ES-I3 (cell line): ENCODE results near the gene CYP3A4.
"Not testable (repeated sequence)": the region's sequence is repeated elsewhere in the genome, so short reads cannot be mapped to it uniquely, and the experiment has no call there.

ENCODE experiments used
- H3K36me3 ChIP-seq: 2 replicates; pipeline ENCODE4 v1.6.1; 2013; ENCODE audit warnings: mild to moderate bottlenecking, low read length, control low read depth, moderate library complexity; ENCODE audit not compliant: insufficient read depth
- H3K4me1 ChIP-seq: 2 replicates; pipeline ENCODE4 v1.6.1; 2013; ENCODE audit warnings: mild to moderate bottlenecking, control low read depth, low read length; ENCODE audit not compliant: insufficient read depth
- H3K9ac ChIP-seq: 2 replicates; pipeline ENCODE4 v1.6.1; 2013; ENCODE audit warnings: low read depth, mild to moderate bottlenecking, low read length, moderate library complexity
- H3K9me3 ChIP-seq: 2 replicates; pipeline ENCODE4 v1.6.1; 2013; ENCODE audit warnings: mild to moderate bottlenecking, low read length, moderate library complexity; ENCODE audit not compliant: control insufficient read depth, insufficient read depth

The CYP3A4 gene

GRCh38 chr7:99752356-99752755, 31.6 kb downstream of the CYP3A4 start:
- peaks cover 4% of the 10 kb centered on the region; the same call in 1 of the 2 replicates for H3K4me1 ChIP-seq
- no peak overlapping the region for H3K9ac ChIP-seq

GRCh38 chr7:99751322-99752052, 32.5 kb downstream of the CYP3A4 start:
- H3K4me1 ChIP-seq, H3K36me3 ChIP-seq, H3K9me3 ChIP-seq, H3K9ac ChIP-seq: not testable (repeated sequence)

More at GRCh38 chr7:99752356-99752755, 31.6 kb downstream of the CYP3A4 start:
- Histone ChIP-seq H3K9me3 (no peaks in the 10 kb centered on the region), H3K36me3 (no peaks in the 10 kb centered on the region)

GRCh38 chr7:99748846-99749579, 35.0 kb downstream of the CYP3A4 start:
- peaks cover 4% of the 10 kb centered on the region; the same call in 1 of the 2 replicates for H3K4me1 ChIP-seq
- H3K9ac ChIP-seq, result no peak overlapping the region
- H3K36me3 ChIP-seq, result no peaks in the 10 kb centered on the region
- H3K9me3 ChIP-seq, result no peaks in the 10 kb centered on the region

DNA sequence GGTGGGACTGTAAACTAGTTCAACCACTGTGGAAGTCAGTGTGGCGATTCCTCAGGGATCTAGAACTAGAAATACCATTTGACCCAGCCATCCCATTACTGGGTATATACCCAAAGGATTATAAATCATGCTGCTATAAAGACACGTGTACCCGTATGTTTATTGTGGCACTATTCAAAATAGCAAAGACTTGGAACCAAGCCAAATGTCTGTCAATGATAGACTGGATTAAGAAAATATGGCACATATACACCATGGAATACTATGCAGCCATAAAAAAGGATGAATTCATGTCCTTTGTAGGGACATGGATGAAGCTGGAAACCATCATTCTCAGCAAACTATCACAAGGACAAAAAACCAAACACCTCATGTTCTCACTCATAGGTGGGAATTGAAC, 37.1 kb downstream of the CYP3A4 start:
- not testable (repeated sequence) for H3K9me3 ChIP-seq, H3K4me1 ChIP-seq, H3K9ac ChIP-seq, H3K36me3 ChIP-seq

DNA sequence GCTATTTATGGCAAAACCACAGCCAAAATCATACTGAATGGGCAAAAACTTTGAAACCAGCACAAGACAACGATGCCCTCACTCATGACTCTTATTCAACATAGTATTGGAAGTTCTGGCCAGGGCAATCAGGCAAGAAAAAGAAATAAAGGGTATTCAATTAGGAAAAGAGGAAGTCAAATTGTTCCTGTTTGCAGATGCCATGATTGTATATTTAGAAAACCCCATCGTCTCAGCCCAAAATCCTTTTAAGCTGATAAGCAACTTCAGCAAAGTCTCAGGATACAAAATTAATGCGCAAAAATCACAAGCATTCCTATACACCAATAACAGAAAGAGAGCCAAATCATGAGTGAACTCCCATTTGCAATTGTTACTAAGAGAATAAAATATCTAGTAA, 38.6 kb downstream of the CYP3A4 start:
- H3K4me1 ChIP-seq, H3K9ac ChIP-seq, H3K36me3 ChIP-seq, H3K9me3 ChIP-seq: not testable (repeated sequence)

DNA sequence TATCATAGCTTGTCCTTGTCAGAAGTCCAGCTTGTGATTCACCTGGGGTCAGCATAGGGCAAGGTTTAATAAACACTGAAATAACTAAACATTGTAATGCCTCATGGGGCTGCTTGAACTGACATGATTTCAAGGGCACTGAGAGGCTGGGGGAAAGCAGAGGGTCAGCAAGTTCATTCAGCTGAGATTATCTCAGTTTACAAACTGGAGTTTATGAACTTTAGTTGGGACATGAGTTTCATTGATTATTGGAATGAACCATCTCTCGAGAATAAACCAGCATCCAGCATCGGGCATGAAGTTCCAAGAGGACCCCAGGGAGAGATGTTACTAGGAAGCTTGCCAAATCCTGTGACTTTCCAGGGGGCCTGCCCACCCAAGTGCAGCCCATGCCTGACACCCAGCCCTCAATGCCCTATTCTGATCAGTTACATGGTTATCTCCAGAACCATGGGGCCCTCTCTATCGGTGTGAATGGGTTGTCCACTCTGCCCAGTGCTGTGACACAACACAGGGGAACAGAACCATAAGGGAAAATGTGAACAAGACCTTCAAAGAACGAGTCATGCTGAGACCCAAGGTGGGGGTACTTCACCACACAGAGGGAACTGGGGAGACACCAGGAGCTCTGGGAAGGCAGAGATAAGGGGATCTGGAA, 41.1 kb downstream of the CYP3A4 start:
- H3K36me3 ChIP-seq, result no peaks in the 10 kb centered on the region

DNA sequence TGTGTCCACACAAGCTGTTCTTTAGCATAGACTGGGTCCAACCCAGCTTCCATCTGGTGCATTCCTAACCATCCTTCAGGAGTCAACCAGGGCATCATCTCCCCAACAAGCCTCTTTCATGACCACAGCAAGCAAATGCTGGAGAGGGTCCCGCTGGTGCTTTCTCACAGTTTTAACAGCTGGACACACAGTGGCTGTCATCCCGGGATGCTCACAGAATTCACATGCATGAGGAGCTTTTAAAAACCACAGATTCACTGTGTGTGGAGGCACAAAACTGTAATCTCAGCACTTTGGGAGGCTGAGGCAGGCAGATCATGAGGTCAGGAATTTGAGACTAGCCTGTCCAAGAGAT, 42.6 kb downstream of the CYP3A4 start:
- Histone ChIP-seq H3K4me1 (0 out of 2 replicates have a peak, but pooled peaks cover 2% of the 10 kb centered on the region), H3K36me3 (no peaks in the 10 kb centered on the region), H3K9ac (no peak overlapping the region), H3K9me3 (no peaks in the 10 kb centered on the region)

More for the DNA sequence above, 41.1 kb downstream of the CYP3A4 start:
- H3K9ac ChIP-seq, result no peak overlapping the region
- 0 out of 2 replicates have a peak, but pooled peaks cover 2% of the 10 kb centered on the region for H3K4me1 ChIP-seq
- H3K9me3 ChIP-seq, result no peaks in the 10 kb centered on the region

- no peaks in the 10 kb centered on the region for H3K9me3 ChIP-seq
- no peaks in the 10 kb centered on the region for H3K36me3 ChIP-seq
- 0 out of 2 replicates have a peak, but pooled peaks cover 2% of the 10 kb centered on the region for H3K4me1 ChIP-seq
- no peak overlapping the region for H3K9ac ChIP-seq
These were observed 43.2 kb downstream of the CYP3A4 start for GRCh38 chr7:99740573-99741440.

DNA sequence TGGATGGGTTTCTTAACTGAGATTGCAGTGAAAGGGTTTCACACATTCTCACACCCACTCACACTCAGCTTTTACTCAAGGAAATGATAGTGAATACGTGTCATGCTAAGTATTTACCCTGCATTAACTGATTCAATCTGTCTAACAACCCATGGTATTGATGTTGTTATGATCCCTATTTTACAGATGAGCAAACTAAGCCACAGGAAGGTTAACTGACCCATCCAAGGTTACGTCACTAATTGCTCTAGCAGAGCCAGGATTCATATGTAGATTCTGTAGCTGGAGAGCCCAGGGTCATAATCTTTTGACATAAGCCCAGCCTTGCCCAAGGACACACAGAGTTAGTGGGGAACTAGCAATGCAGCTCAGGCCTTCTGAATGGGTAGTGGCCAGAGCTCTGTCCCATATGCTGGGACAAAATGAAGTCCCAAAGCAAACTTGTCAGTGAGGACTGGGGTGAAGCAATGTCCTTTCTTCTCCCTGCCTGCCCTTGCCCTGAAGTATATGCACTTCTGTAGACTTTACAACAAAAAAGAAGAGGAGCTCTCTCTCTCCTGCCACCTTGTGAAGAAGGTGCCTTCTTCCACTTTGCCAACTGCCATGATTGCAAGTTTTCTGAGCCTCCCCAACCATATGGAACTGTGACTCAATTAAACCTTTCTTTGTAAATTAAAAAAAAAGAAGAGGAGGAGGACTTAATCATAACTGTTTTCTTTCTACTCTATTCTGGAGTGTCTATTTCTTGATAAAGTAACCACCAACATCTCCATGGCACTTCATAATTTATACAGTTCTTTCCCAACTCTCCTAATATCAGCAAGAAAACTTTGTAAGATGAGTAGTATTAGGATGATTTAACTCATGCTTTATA, 44.0 kb downstream of the CYP3A4 start:
- Histone ChIP-seq H3K9ac (no peak overlapping the region), H3K9me3 (no peaks in the 10 kb centered on the region), H3K36me3 (no peaks in the 10 kb centered on the region), H3K4me1 (0 out of 2 replicates have a peak, but pooled peaks cover 2% of the 10 kb centered on the region)

DNA sequence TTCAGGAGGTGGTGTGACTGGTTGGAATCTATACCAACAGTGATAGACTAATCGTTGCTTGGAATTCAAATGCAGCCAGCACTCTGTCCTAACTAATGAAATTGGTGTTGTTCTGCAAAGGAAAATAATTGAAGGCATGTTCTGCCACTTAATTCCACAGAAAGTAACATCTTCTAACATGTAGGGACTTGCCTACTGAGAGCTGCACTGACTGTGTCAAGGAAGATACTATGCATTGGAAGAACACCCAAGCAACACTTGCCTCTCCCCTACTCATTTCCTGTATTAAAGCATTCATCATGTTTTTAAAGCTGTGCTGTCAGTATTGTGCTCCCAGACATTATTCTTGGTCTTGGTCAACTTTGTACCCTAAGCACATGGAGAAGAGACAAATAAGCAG, 46.3 kb downstream of the CYP3A4 start:
- Histone ChIP-seq H3K9ac (no peak overlapping the region), H3K36me3 (no peaks in the 10 kb centered on the region), H3K4me1 (0 out of 2 replicates have a peak, but pooled peaks cover 2% of the 10 kb centered on the region), H3K9me3 (no peaks in the 10 kb centered on the region)

GRCh38 chr7:99736667-99737066, 47.3 kb downstream of the CYP3A4 start:
- H3K36me3 ChIP-seq, H3K4me1 ChIP-seq, H3K9me3 ChIP-seq, H3K9ac ChIP-seq: not testable (repeated sequence)

DNA sequence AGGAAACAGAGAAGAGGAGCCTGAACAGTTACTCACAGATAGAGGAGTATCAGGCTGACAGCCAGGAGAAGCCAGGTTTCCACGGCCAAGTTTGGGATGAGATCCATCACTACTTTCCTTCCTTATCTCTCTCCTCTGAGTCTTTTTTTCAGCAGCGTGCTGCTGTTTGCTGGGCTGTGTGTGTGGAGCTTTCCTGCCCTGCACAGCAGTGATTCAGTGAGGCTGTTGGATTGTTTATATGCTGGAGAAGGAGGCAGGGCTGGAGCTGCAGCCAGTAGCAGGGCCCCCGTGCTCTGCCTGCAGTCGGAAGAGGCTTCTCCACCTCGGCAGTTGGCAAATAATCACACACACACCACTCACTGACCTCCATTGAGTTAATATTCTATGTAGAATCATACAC, 49.0 kb downstream of the CYP3A4 start, which contains the start of gene CYP3A7:
CYP3A7 (minus strand) TSS at position 210 of the 400 bp plus-strand sequence; CDS start at position 107, 103 bp downstream.
- Histone ChIP-seq H3K36me3 (no peaks in the 10 kb centered on the region), H3K9ac (no peak within 1 kb of the TSS), H3K4me1 (0 out of 2 replicates have a peak, but pooled peaks cover 2% of the 10 kb centered on the region), H3K9me3 (no peaks in the 10 kb centered on the region)

DNA sequence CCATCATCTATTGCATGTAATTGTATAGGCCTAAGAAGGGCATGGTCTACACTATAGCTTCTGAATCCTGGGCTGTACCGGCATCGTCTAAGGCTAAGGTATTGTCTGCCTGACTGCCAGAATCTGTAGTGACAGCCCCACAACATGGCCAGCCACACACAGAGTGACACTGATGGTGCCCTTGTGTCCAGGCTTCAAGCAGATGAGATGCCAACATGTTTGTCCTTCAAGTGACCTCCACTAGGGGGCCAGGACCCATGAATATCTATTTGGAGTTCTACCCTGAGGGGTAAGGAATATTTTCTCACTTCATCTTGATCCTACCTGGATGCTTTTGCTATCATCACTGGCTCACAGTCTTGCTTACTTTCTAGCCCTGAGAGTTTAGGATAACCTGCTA, 50.5 kb downstream of the CYP3A4 start:
- H3K9me3 ChIP-seq, result no peaks in the 10 kb centered on the region
- no peaks in the 10 kb centered on the region for H3K4me1 ChIP-seq
- H3K9ac ChIP-seq, result no peak overlapping the region
- H3K36me3 ChIP-seq, result no peaks in the 10 kb centered on the region
